HG02588 (cell line): ENCODE measurements around the gene NT5DC4.
"Not testable (repeated sequence)": the region's sequence is repeated elsewhere in the genome, so short reads cannot be mapped to it uniquely, and the experiment has no call there.

Experiments used
- ATAC-seq: cut with Tn5 transposase; IDR thresholded peaks from one replicate; pipeline ENCODE4 v1.9.1; 2021; ENCODE audit warnings: mild to moderate bottlenecking, moderate library complexity; ENCODE audit not compliant: unreplicated experiment

The NT5DC4 gene

DNA sequence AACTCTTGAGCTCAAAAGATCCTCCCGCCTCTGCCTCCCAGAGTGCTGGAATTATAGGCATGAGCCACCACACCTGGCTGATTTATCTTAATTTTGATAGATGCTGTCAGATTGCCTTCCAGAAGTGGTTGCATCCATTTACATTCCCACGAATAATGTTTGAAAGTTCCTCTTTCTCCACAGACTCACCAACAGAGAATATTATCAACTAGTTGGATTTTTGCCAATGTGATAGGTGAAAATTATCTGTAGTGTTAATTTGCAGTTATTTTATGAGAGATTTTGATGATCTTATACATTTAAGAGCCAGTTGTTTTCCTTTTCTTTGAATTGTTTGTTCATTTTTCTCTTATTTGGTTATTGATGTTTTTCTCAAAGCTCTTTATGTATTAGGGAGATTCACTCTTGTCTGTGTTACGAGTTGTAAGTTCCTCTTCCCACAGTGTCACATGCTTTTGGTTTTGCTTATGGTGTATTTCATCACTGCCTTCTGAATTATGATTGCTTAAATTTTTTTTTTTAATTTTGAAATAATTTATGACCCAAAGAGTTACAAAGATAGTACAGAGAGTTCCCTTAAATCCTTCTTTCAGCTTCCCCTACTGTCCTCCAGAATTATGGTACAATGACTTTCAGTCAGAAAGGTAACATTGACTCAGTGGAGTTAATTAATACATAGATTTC is 20.7 kb upstream of the NT5DC4 start:
- ATAC-seq, result no peak

DNA sequence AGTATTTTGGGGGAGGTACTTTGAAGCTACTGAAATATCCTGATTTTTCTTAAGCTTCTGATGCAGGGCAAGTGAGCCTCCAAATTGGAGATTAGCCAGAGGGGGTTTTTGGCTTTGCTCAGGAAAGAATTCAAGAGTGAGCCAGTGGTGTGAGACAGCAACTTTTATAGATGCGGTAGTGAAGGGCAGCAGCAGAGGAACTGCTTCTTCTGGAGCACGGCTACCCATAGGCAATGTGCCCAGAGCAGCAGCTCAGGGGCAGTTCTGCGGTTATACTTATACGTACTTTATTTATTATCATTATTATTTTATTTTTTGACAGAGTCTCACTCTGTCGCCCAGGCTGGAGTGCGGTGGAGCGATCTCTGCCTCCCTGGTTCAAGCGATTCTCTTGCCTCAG is 19.8 kb upstream of the NT5DC4 start:
- no peak for ATAC-seq

DNA sequence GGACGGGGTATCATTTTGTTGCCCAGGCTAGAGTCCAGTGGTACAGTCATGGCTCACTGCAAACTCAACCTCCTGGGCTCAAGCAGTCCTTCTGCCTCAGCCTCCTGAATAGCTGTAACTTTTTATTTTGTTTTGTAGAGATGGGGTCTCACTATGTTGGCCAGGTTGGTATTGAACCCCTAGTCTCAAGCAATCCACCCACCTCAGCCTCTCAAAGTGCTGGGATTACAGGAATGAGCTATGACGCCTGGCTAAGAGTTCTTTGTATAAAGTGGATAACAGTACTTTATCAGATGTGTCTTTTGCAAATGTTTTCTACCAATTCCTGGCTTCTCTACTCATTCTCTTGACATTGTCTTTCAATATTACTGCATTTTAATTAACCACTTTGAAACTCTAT is 17.1 kb upstream of the NT5DC4 start:
- ATAC-seq, result no peak

DNA sequence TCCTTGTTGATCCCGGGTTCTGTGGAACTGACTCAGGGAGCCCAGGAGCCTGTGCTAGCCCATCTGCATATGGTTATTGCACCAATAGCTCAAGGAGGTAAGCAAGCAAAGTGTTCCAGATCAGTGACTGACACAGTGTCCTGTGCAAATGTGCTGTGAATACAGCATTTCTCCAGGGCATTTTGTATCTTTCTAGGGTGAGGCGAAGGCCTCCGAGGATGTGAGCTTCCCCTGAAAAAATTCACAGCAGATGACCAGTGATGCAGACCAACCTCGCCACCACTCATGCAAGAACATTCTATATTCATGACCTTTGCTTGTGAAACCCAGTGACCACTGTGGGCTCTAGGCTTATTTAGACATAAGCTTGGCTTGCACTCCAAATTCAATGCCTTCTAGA is 15.2 kb upstream of the NT5DC4 start:
- no peak for ATAC-seq

DNA sequence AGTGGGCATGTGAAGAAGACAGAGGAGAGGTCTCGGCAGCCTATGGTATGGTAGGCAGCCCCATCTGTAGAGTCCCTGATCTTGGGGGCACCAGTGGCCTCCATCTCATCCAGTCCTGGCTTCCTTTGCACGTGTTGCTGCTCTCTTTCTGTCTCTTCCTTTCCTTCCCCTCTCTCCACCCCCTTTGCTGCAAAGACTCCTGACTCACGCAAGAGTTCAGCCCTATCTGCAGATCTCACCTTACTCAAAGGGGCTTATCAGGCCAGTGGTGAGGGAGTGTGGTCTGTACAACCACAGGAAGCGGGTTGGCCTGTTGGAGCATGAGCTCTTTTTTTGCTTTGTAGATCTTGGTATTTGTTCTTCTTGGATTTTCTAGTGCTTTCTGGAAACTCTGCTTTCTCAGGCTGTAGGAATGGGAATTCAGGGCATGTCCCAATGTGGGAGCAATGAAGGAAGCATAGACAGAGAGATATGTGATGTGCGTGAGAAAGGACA is 14.6 kb upstream of the NT5DC4 start:
- no peak for ATAC-seq

GRCh38 chr2:112706947-112707346 is 13.9 kb upstream of the NT5DC4 start:
- ATAC-seq, result not testable (repeated sequence)

GRCh38 chr2:112708968-112709367 is 11.9 kb upstream of the NT5DC4 start:
- ATAC-seq, result no peak

DNA sequence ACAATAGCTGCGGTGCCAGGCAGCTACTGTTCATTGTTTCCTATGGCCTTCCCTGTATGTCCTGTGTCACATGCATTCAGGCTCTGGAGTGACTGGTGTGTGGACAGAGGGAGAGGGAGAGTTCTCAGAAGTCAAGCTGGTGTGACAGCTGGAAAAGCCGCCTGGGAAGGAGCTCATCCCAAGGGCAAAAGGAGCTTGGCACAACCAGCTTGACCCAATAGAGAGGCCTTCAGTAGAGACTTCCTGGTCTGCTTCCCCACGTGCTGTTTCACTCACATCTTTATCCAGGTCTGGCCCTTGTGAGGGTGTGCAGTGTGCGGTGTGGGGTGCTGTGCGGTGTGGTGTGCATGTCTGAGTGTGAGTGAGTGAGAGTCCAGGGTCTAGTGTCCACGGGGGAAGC is 11.1 kb upstream of the NT5DC4 start:
- ATAC-seq, result no peak

GRCh38 chr2:112710956-112711750 is 9.7 kb upstream of the NT5DC4 start:
- no peak for ATAC-seq

- ATAC-seq, result no peak
Measured at GRCh38 chr2:112712465-112712864, 8.4 kb upstream of the NT5DC4 start.

DNA sequence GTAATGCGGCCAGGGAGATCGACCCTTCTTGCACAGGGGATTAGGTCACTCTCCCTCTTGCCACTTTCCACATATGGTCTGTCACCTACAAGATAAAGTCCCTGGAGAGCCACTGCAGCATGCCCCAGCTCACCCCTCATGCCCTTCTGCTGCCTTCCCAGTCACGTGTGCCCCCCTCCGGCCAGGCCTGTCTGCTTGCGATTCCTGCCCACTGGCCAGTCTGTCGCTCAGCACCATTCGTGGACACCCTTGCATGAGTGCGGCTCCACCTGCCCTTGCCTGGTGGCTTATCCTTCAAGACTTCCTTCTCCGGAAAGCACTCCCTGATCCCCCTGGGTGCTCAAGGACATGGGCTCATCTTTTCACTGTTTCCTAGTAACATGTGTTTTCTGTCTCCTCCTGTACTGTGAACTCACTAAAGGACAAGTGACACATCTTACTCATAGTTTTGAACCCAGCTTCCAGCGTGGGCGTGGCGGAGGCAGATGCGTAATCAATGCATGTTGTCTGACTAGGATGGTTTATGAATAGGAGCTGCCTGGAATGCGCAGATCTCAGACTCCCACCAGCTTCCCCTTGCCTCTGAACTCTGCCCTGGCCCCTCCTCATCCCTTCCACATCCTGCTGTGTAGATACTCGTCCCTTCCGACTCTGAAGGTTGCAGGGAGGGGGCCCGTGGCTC is 7.8 kb upstream of the NT5DC4 start:
- ATAC-seq, result no peak

- no peak for ATAC-seq
Measured at GRCh38 chr2:112713585-112713925, 7.3 kb upstream of the NT5DC4 start.

DNA sequence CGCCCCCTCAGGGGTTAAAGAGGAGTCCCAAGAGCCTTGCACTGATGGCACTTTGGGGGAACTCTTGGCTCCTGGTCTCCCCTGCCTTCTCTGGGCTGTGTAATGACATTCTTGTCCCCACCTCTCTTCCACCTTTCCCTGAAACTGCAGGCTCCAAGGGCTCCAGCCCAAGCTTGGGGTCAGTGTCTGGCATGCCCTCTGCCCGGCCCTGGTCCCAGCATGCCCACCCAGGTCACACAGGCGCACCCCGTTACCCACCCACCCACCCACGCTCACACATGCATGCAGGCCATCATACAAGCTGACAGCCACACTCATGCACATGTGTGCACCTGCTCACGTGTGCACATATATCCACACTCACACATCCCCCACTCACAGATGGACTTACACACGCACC is 6.9 kb upstream of the NT5DC4 start:
- ATAC-seq, result no peak

GRCh38 chr2:112714331-112714730 is 6.5 kb upstream of the NT5DC4 start:
- no peak for ATAC-seq

DNA sequence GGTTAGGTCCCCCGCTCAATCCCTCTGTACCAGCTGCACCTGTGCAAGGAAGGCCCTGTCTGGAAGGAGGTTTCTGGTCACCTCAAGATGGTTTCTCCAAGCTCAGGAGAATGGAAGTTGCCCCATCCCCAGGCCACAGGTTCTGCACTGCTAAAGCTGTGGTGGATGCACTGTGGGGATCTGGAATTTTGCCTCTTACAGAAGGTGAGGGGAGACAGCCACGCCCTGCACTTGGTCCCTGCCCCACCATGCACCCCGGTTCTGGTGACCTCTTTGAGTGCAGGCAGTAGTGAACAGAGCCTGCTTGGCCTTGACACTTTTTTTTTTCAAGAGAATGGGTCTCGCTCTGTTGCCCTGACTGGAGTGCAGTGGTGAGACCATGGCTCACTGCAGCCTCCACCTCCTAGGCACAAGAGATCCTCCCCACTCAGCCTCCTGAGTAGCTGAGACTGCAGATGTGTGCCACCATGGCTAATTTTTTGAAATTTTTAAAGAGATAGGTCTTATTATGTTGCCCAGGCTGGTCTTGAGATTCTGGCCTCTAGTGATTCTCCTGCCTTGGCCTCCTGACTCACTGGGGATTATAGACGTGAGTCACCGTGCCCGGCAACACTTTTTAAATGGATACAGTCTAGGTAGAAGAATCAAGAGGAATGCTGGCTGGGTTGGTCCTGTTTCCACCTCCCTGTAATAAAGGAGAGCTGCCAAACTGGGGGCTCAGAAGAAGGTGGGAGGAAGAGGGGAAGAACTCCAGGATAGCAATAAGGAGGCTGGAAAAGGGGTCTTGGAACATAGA is 5.8 kb upstream of the NT5DC4 start:
- no peak for ATAC-seq

GRCh38 chr2:112716094-112716493 is 4.7 kb upstream of the NT5DC4 start:
- not testable (repeated sequence) for ATAC-seq

DNA sequence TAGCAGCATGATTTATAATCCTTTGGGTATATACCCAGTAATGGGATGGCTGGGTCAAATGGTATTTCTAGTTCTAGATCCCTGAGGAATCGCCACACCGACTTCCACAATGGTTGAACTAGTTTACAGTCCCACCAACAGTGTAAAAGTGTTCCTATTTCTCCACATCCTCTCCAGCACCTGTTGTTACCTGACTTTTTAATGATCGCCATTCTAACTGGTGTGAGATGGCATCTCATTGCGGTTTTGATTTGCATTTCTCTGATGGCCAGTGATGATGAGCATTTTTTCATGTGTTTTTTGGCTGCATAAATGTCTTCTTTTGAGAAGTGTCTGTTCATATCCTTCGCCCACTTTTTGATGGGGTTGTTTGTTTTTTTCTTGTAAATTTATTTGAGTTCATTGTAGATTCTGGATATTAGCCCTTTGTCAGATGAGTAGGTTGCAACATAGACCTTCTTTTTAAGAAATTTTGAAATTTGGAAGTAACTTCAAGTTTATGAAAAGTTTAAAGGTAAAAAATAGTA is 3.9 kb upstream of the NT5DC4 start:
- not testable (repeated sequence) for ATAC-seq

DNA sequence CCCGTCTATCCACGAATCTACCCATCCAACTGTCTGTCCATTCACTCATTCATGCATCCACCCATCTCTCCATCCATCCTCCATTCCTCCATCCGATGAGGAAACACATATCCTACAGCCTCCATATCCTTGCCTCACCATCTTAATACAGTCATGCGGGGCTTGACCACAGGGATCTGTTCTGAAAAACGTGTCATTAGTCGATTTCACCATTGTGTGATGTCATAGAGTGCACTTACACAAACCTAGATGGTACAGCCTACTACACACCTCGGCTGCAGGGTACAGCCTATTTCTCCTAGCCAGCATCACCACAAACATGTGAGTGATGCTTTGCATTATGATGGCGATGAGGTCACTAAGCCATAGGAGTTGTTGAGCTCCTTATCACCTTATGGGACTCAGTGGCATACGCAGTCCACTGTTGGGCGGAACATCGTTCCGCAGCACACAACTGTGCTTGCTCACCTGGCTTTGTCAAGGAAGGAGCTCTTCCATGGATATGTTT is 1.9 kb upstream of the NT5DC4 start:
- no peak for ATAC-seq

DNA sequence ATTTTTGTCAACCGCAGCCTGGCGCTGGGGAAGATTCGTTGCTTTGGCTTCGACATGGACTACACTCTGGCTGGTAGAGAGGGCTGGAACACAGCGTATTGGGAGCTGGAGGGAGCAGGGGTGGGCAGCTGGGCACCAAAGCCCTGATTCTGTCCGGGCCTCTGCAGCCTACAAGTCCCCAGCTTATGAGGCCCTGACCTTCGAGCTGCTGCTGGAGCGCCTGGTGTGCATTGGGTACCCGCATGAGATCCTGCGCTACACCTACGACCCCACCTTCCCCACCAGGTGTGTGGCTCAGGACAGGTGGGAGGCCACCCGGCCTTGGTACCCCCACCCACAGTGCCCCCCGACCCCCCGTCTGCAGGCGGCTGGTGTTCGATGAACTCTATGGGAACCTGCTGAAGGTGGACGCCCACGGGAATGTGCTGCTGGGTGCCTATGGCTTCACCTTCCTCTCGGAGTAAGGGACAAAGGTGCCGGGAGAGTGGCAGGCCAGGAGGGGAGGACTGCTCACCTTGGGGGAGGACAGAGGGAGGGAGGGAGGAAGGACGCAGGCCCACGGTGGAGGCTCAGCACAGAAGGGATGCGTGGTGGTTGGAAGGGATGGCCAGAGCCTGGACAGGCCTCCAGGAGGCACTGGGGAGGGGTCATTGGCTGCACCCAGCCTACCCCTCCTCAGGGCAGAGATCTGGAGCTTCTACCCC is 1.2 kb downstream of the NT5DC4 start:
- ATAC-seq, result no peak
